K562 (cell line): ENCODE measurements around the gene DPY19L3.

Source experiments
- CTCF ChIP-seq, 3 experiments: IDR thresholded peaks in 2 of 3; conservative IDR thresholded peaks in 1 of 3; 2 replicates each; pipeline ENCODE4 v1.5.1; 2011 to 2012; ENCODE audit warnings: low read length in 3 of 3, mild to moderate bottlenecking in 3 of 3, control low read depth in 2 of 3, improper control_type of control experiment in 1 of 3, inconsistent platforms in 1 of 3, low read depth in 1 of 3, mixed read lengths in 1 of 3, moderate library complexity in 1 of 3; ENCODE audit not compliant: insufficient read depth in 2 of 3
- ERF ChIP-seq: fragments of 450-650 bp; formaldehyde crosslinking; IDR thresholded peaks from 2 replicates; pipeline ENCODE4 v1.4.0; 2020; ENCODE audit warnings: mild to moderate bottlenecking, mixed read lengths
- HCFC1 ChIP-seq: IDR thresholded peaks from 2 replicates; pipeline ENCODE4 v1.6.1; 2012; ENCODE audit warnings: low read depth, low read length, improper control_type of control experiment
- KAT7 ChIP-seq: sonication (generic); formaldehyde crosslinking; IDR thresholded peaks from 2 replicates; pipeline ENCODE4 v1.8.0; 2022; ENCODE audit warnings: missing genetic modification reagents, mild to moderate bottlenecking, borderline replicate concordance
- MAX ChIP-seq: sonication (generic); formaldehyde crosslinking; IDR thresholded peaks from 2 replicates; pipeline ENCODE4 v1.9.0; 2022; ENCODE audit warnings: mild to moderate bottlenecking, missing genetic modification reagents
- PHTF2 ChIP-seq: fragments of 250-450 bp; sonication (Bioruptor Pico); IDR thresholded peaks from 2 replicates; pipeline ENCODE4 v1.5.0; 2021; ENCODE audit warnings: mild to moderate bottlenecking
- RAD51 ChIP-seq: fragments of 450-650 bp; IDR thresholded peaks from 2 replicates; pipeline ENCODE4 v1.7.1; 2016; ENCODE audit warnings: low read depth, mild to moderate bottlenecking, borderline replicate concordance
- TAF1 ChIP-seq: IDR thresholded peaks from 2 replicates; pipeline ENCODE4 v1.6.1; 2011; ENCODE audit warnings: mild to moderate bottlenecking, low read length, moderate library complexity; ENCODE audit not compliant: insufficient read depth, control insufficient read depth, severe bottlenecking; ENCODE audit errors: extremely low read depth
- TCF7L2 ChIP-seq: fragments of 150-350 bp; IDR thresholded peaks from 2 replicates; pipeline ENCODE4 v1.6.1; 2016; ENCODE audit warnings: low read depth, mild to moderate bottlenecking, low read length, moderate library complexity
- TF ChIP-seq, protein P1 (sequence below): fragments of 450-650 bp; conservative IDR thresholded peaks from 2 replicates; pipeline ENCODE4 v1.6.1; 2016; ENCODE audit warnings: missing genetic modification characterization, low read depth, mild to moderate bottlenecking, missing compliant biosample characterization, moderate library complexity

- TF ChIP-seq KAT7 (CRISPR knock-in tag) (no peak), HCFC1 (no peak), CTCF (IDR thresholded peaks at IDR 0.05 in 2 of 3, conservative IDR thresholded peaks at IDR 0.05 in 1 of 3; ENCODE audit: insufficient read depth in 2 of 3, low read depth in 1 of 3, low read length in 3 of 3) (no peak), RAD51 (no peak), MAX (CRISPR knock-in tag) (no peak), PHTF2 (no peak), ERF (CRISPR knock-in tag) (no peak), TCF7L2 (no peak), TAF1 (no peak)
- TF ChIP-seq, protein P1, sequence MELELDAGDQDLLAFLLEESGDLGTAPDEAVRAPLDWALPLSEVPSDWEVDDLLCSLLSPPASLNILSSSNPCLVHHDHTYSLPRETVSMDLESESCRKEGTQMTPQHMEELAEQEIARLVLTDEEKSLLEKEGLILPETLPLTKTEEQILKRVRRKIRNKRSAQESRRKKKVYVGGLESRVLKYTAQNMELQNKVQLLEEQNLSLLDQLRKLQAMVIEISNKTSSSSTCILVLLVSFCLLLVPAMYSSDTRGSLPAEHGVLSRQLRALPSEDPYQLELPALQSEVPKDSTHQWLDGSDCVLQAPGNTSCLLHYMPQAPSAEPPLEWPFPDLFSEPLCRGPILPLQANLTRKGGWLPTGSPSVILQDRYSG (tag), result no peak
These were observed 25.3 kb upstream of the DPY19L3 start for GRCh38 chr19:32380269-32380668.
